Measurements from ENCODE around the gene C1QTNF4. TPM values are rescaled to one million over a fixed set of nuclear protein-coding genes. Genes with fewer than 3 reads are reported as not detected.

The C1QTNF4 gene
- total RNA-seq, 1 donor from 2014 or later: not detected

- Mint-ChIP-seq H3K9me3 (no peaks in the 10 kb centered on the region), H3K27ac (no peak overlapping the region), H3K4me3 (no peak overlapping the region), H3K27me3 (no peaks in the 10 kb centered on the region), H3K4me1 (peaks cover 2% of the 10 kb centered on the region), H3K36me3 (ENCODE audit: low read depth) (peaks cover 36% of the 10 kb centered on the region)
- POLR2A ChIA-PET: no interaction called here
- intact Hi-C loops (cut with micrococcal nuclease): no loop called here
- ATAC-seq (ENCODE audit: low read depth) (no peak), DNase-seq (no peak)
- CTCF ChIA-PET: no interaction called here
- TF ChIP-seq CTCF (IDR thresholded peaks at IDR 0.05): no peak
These were observed 22.7 kb upstream of the C1QTNF4 start for GRCh38 chr11:47616726-47617416.

- DNase-seq (no peak), ATAC-seq (ENCODE audit: low read depth) (no peak)
- peaks cover 21% of the 10 kb centered on the region for H3K36me3 Mint-ChIP-seq (ENCODE audit: low read depth)
- no peak for TF ChIP-seq CTCF (IDR thresholded peaks at IDR 0.05)
- H3K4me1 Mint-ChIP-seq: peaks cover 12% of the 10 kb centered on the region
- no peak overlapping the region for H3K27ac Mint-ChIP-seq
- POLR2A ChIA-PET: no interaction called here
- H3K4me3 Mint-ChIP-seq: no peak overlapping the region
- CTCF ChIA-PET: no interaction called here
- H3K27me3 Mint-ChIP-seq: no peaks in the 10 kb centered on the region
- intact Hi-C loops (cut with micrococcal nuclease): no loop called here
- H3K9me3 Mint-ChIP-seq: no peaks in the 10 kb centered on the region
These were observed 21.0 kb upstream of the C1QTNF4 start for GRCh38 chr11:47615249-47615648.

GRCh38 chr11:47611348-47611794, 17.2 kb upstream of the C1QTNF4 start:
- ChIA-PET POLR2A (interaction anchor here (0.6 to 1.1 kb wide), 2 partner anchors 10 to 33 kb away, joined by 3 to 4 read pairs; partner anchors contain the start of genes KBTBD4 and NDUFS3), CTCF (no interaction called here)
- DNase-seq (no peak), ATAC-seq (ENCODE audit: low read depth) (peak; percentile 81)
- no peaks in the 10 kb centered on the region for H3K36me3 Mint-ChIP-seq (ENCODE audit: low read depth)
- peak overlapping the region; percentile 36 for H3K27ac Mint-ChIP-seq
- TF ChIP-seq CTCF (IDR thresholded peaks at IDR 0.05): no peak
- no peaks in the 10 kb centered on the region for H3K27me3 Mint-ChIP-seq
- H3K9me3 Mint-ChIP-seq: no peaks in the 10 kb centered on the region
- intact Hi-C loops (cut with micrococcal nuclease): no loop called here
- peak overlapping the region; percentile 35 for H3K4me3 Mint-ChIP-seq
- peaks cover 12% of the 10 kb centered on the region for H3K4me1 Mint-ChIP-seq

- H3K36me3 Mint-ChIP-seq (ENCODE audit: low read depth): no peaks in the 10 kb centered on the region
- ChIA-PET CTCF (no interaction called here), POLR2A (interaction anchor here (0.7 kb wide), 1 partner anchor 109 kb away, joined by 5 read pairs; no protein-coding TSS in a partner anchor)
- ATAC-seq (ENCODE audit: low read depth) (no peak), DNase-seq (no peak)
- H3K4me3 Mint-ChIP-seq: no peak overlapping the region
- intact Hi-C loops (cut with micrococcal nuclease): no loop called here
- H3K4me1 Mint-ChIP-seq: peaks cover 12% of the 10 kb centered on the region
- peaks cover 2% of the 10 kb centered on the region for H3K27me3 Mint-ChIP-seq
- H3K27ac Mint-ChIP-seq: no peak overlapping the region
- no peak for TF ChIP-seq CTCF (IDR thresholded peaks at IDR 0.05)
- no peaks in the 10 kb centered on the region for H3K9me3 Mint-ChIP-seq
These were observed 15.5 kb upstream of the C1QTNF4 start for GRCh38 chr11:47609675-47610074.

GRCh38 chr11:47607380-47607779, 13.2 kb upstream of the C1QTNF4 start:
- CTCF ChIA-PET: no interaction called here
- POLR2A ChIA-PET: interaction anchor here (0.5 kb wide), 1 partner anchor 104 kb away, joined by 3 read pairs; no protein-coding TSS in a partner anchor
- Mint-ChIP-seq H3K27ac (no peak overlapping the region), H3K4me1 (peaks cover 12% of the 10 kb centered on the region), H3K4me3 (no peak overlapping the region), H3K9me3 (no peaks in the 10 kb centered on the region), H3K27me3 (peaks cover 2% of the 10 kb centered on the region), H3K36me3 (ENCODE audit: low read depth) (no peaks in the 10 kb centered on the region)
- no peak for TF ChIP-seq CTCF (IDR thresholded peaks at IDR 0.05)
- DNase-seq: no peak
- ATAC-seq (ENCODE audit: low read depth): no peak
- intact Hi-C loops (cut with micrococcal nuclease): no loop called here

Data from activated B cell treated with CpG ODN at 0.5 μM for 24 hours (primary cell).